Smooth muscle cell (in vitro differentiated cells): ENCODE results near the gene NACC1. TPM values are rescaled to one million over a fixed set of nuclear protein-coding genes. Genes with fewer than 3 reads are reported as not detected.

Experiments
- DNase-seq: peaks from one replicate; lab custom pipeline; 2025; ENCODE audit not compliant: unreplicated experiment; lab: John Stamatoyannopoulos, UW
- H2AFZ ChIP-seq: fragments of 200-600 bp; sonication (generic); 2 replicates; pipeline ENCODE4 v1.6.0; 2016; ENCODE audit warnings: antibody characterized with exemption, low read depth, mild to moderate bottlenecking
- H3F3A ChIP-seq: fragments of 200-600 bp; sonication (generic); 2 replicates; pipeline ENCODE4 v1.6.0; 2017; ENCODE audit warnings: antibody characterized with exemption, low read depth
- H3K27ac ChIP-seq: fragments of 200-600 bp; sonication (generic); 2 replicates; pipeline ENCODE4 v1.5.1; 2016; ENCODE audit warnings: low read depth, mild to moderate bottlenecking
- H3K27me3 ChIP-seq: fragments of 200-600 bp; sonication (generic); 2 replicates; pipeline ENCODE4 v1.6.1; 2016; ENCODE audit warnings: low read depth, mild to moderate bottlenecking
- H3K36me3 ChIP-seq: fragments of 200-600 bp; sonication (generic); 2 replicates; pipeline ENCODE4 v1.5.1; 2016; ENCODE audit warnings: low read depth
- H3K4me1 ChIP-seq: fragments of 200-600 bp; sonication (generic); 2 replicates; pipeline ENCODE4 v1.5.1; 2016; ENCODE audit warnings: low read depth
- H3K4me2 ChIP-seq: fragments of 200-600 bp; sonication (generic); 2 replicates; pipeline ENCODE4 v1.6.0; 2016; ENCODE audit warnings: mild to moderate bottlenecking
- H3K4me3 ChIP-seq: fragments of 200-600 bp; sonication (generic); 2 replicates; pipeline ENCODE4 v1.5.1; 2016; ENCODE audit warnings: mild to moderate bottlenecking
- H3K79me2 ChIP-seq: fragments of 200-600 bp; sonication (generic); 2 replicates; pipeline ENCODE4 v1.6.0; 2016; ENCODE audit warnings: low read depth, mild to moderate bottlenecking
- H3K9ac ChIP-seq: fragments of 200-600 bp; sonication (generic); 2 replicates; pipeline ENCODE4 v1.6.0; 2016; ENCODE audit warnings: low read depth
- H3K9me3 ChIP-seq: fragments of 200-600 bp; sonication (generic); replicated peaks from 2 replicates; pipeline ENCODE4 v1.5.1; 2016; ENCODE audit warnings: low read depth
- H4K20me1 ChIP-seq: fragments of 200-600 bp; sonication (generic); 2 replicates; pipeline ENCODE4 v1.6.0; 2016; ENCODE audit warnings: low read depth
- WGBS: methylation state at CpG from one replicate; pipeline ENCODE4 v1.1.7; 2016; ENCODE audit warnings: low lambda C conversion rate; 5-methylcytosine and 5-hydroxymethylcytosine counted together
- polyA plus RNA-seq: library from polyadenylated mRNA; unstranded; fragments of >200 nt; fragmentation: Nextera tagmentation; extraction: Ambion mirVana; gene quantifications from 2 replicates; pipeline ENCODE4 v1.2.1, GENCODE V29; 2016
- total RNA-seq: library from RNA; depleted of rRNA; stranded (reverse); fragments of >200 nt; gene quantifications from 2 replicates; pipeline ENCODE4 v1.2.3, GENCODE V29; 2014
- TF ChIP-seq, protein P1 (sequence below): fragments of 200-600 bp; sonication (generic); IDR thresholded peaks from 2 replicates; pipeline ENCODE4 v1.5.1; 2017; ENCODE audit warnings: borderline replicate concordance, mild to moderate bottlenecking, antibody characterized with exemption; ENCODE audit not compliant: insufficient read depth, poor library complexity, severe bottlenecking

NACC1 gene
- total and polyA plus RNA-seq, 2 experiments from 2014 or later = 9.9 to 44.6 TPM

DNA sequence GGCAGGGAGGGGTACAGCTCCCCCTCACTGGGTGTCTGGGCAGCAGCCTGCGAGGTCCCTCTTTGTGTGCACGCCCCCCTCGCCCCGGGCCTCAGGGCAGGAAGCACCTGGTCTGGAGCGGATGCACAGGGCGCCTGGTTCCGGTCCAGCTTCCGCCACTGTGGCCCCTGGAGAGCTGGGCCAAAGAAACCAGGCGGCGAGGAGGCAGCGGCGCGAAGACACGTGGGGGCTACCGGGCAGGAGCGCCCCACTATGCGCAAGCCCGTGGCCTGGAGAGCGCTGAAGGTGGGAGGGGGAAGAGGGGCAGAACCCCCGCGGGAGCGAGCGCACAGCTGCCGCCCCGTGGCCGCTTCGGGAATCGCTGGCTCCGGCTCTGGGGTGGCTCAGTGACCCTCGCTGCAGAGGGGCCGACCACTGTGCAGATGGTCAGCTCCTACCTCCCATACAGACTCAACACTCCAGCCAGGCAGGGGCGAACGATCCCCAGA, 13.7 kb upstream of the NACC1 start:
- no peak for DNase-seq
- no peaks in the 10 kb centered on the region for H4K20me1 ChIP-seq
- WGBS = 70% methylated on average over 23 of the region's 33 CpGs
- no peaks in the 10 kb centered on the region for H3K36me3 ChIP-seq
- no peaks in the 10 kb centered on the region for H3K79me2 ChIP-seq
- no peak overlapping the region for H3K27ac ChIP-seq
- TF ChIP-seq, protein P1, sequence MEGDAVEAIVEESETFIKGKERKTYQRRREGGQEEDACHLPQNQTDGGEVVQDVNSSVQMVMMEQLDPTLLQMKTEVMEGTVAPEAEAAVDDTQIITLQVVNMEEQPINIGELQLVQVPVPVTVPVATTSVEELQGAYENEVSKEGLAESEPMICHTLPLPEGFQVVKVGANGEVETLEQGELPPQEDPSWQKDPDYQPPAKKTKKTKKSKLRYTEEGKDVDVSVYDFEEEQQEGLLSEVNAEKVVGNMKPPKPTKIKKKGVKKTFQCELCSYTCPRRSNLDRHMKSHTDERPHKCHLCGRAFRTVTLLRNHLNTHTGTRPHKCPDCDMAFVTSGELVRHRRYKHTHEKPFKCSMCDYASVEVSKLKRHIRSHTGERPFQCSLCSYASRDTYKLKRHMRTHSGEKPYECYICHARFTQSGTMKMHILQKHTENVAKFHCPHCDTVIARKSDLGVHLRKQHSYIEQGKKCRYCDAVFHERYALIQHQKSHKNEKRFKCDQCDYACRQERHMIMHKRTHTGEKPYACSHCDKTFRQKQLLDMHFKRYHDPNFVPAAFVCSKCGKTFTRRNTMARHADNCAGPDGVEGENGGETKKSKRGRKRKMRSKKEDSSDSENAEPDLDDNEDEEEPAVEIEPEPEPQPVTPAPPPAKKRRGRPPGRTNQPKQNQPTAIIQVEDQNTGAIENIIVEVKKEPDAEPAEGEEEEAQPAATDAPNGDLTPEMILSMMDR = peak; percentile 53
- no peaks in the 10 kb centered on the region for H3K9me3 ChIP-seq
- H3F3A ChIP-seq = peaks cover 10% of the 10 kb centered on the region
- H3K4me2 ChIP-seq = no peak overlapping the region
- no peaks in the 10 kb centered on the region for H3K27me3 ChIP-seq
- H2AFZ ChIP-seq = no peak overlapping the region
- no peak overlapping the region for H3K4me3 ChIP-seq
- peaks cover 9% of the 10 kb centered on the region for H3K4me1 ChIP-seq
- H3K9ac ChIP-seq = no peak overlapping the region

DNA sequence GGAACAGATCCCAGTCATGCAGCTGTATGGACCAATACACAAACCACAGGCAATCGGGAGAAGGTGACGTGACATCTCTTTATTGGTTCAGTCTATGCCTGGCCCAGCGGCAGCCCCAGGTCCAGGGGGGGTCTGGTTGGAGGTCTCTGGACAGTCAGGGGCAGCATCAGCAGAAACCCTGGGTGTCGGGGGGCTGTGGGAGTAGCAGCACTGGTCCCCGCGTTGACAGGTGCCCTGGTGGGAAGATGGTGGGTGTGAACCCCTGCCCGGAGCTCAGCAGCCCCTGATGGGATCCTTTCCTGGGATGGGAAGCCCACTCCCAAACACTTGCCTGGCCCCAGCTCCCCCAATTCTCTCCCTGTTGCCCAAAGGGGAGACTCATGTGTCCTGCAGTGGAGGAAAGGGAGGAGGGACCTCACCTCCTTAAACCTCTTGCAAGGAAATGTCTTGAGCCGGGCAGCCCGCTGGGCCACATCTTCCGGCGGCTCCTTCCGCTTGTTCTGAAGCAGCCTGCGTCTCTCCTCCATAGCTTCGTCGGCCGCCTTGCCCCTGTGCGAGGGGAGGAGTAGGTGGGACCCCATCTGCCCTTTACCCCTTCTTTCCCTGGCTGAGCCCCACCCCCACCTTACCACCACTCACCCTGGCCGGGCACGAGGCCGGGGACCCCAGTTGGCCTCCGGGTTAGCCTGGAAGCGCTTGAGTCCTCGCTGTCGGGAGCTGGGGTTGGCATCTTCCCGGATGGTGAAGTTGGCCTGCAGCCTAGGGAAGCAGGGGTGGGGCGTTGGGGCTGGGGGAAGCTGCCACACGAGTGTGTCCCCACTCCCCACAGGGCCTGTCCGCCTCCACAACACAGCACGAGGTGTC, 13.0 kb upstream of the NACC1 start:
- DNase-seq = no peak
- Histone ChIP-seq H3K4me3 (no peak overlapping the region), H3K27me3 (no peaks in the 10 kb centered on the region), H3K27ac (no peak overlapping the region), H3K4me1 (peaks cover 9% of the 10 kb centered on the region), H3K9ac (no peak overlapping the region), H2AFZ (no peak overlapping the region), H3K79me2 (no peaks in the 10 kb centered on the region), H4K20me1 (no peaks in the 10 kb centered on the region), H3K36me3 (no peaks in the 10 kb centered on the region), H3F3A (peaks cover 4% of the 10 kb centered on the region), H3K9me3 (no peaks in the 10 kb centered on the region), H3K4me2 (no peak overlapping the region)
- 95% methylated on average over 28 of the region's 29 CpGs for WGBS
- TF ChIP-seq, protein P1 = no peak

DNA sequence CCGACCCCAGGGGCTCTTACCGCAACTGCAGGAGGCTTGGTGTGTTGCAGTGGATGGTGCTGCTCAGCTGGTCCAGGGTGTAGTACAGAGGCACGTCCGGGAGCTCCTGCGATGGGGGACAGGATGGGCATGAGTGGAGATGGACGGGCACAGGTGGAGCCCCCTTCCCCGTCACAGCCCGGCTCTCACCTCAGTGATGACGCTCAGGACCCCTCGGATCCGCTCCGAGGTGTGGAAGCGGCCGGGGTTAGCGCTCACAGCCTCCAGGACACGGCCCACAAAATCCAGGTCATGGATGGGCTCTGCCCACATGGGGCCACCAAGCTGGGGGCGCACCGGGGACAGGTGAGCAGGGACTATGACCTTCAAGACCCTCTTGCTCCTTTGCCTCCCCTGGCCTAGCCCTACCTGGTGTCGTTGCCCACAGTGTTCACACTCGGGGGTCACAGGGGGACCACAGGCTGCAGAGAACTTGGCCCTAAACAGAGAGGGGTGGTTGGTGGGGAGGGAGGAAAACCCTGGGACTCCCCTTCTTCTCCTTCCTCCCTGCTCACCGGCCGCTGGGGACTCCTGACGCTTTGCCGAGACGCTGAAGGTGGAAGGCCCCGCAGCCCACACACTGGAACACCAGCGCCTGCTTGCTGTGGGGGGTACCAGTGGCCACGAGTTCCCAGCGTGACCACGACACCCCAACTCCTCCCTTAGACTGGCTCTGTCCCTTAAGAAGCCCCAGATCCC, 8.5 kb upstream of the NACC1 start:
- no peak overlapping the region for H3K27ac ChIP-seq
- no peaks in the 10 kb centered on the region for H3K4me1 ChIP-seq
- no peaks in the 10 kb centered on the region for H3F3A ChIP-seq
- H3K27me3 ChIP-seq = no peaks in the 10 kb centered on the region
- 97% methylated on average over 30 of the region's 30 CpGs for WGBS
- no peak overlapping the region for H3K4me3 ChIP-seq
- H3K4me2 ChIP-seq = no peak overlapping the region
- H2AFZ ChIP-seq = no peak overlapping the region
- TF ChIP-seq, protein P1 = no peak
- H3K36me3 ChIP-seq = no peaks in the 10 kb centered on the region
- H3K9ac ChIP-seq = no peak overlapping the region
- no peak for DNase-seq
- H3K9me3 ChIP-seq = no peaks in the 10 kb centered on the region
- no peaks in the 10 kb centered on the region for H3K79me2 ChIP-seq
- no peaks in the 10 kb centered on the region for H4K20me1 ChIP-seq
